HTR-8/SVneo (cell line): Measurements from ENCODE around the gene UTS2B.
"Not testable (repeated sequence)": the region's sequence is repeated elsewhere in the genome, so short reads cannot be mapped to it uniquely, and the experiment has no call there.

Experiments used
- DNase-seq: peaks from one replicate; pipeline ENCODE4 v3.0.0; 2011; ENCODE audit warnings: low spot score, mixed read lengths; ENCODE audit not compliant: insufficient read length
- FAIRE-seq: peaks from 2 replicates; lab custom pipeline; 2011; peaks lifted over from hg19 to GRCh38; lab: Jason Lieb, UNC

UTS2B gene

GRCh38 chr3:191253089-191253799, 77.1 kb downstream of the UTS2B start:
- no peak for DNase-seq
- FAIRE-seq: no peak

- DNase-seq (peak; percentile 41), FAIRE-seq (no peak)
Observed at GRCh38 chr3:191246630-191247029, 83.7 kb downstream of the UTS2B start.

- DNase-seq, FAIRE-seq: not testable (repeated sequence)
Observed at GRCh38 chr3:191246034-191246433, 84.3 kb downstream of the UTS2B start.

GRCh38 chr3:191244242-191244867, 86.0 kb downstream of the UTS2B start:
- FAIRE-seq: no peak
- DNase-seq: peak; percentile 21

- FAIRE-seq: no peak
- no peak for DNase-seq
Observed at GRCh38 chr3:191240486-191240885, 89.8 kb downstream of the UTS2B start.

- no peak for FAIRE-seq
- DNase-seq: no peak
Observed at GRCh38 chr3:191239407-191240031, 90.8 kb downstream of the UTS2B start.

GRCh38 chr3:191238321-191238817, 92.0 kb downstream of the UTS2B start:
- FAIRE-seq: peak; percentile 31
- DNase-seq: no peak

GRCh38 chr3:191237047-191237882, 93.1 kb downstream of the UTS2B start:
- DNase-seq: no peak

GRCh38 chr3:191236646-191237045, 93.7 kb downstream of the UTS2B start:
- no peak for FAIRE-seq

More at GRCh38 chr3:191237047-191237882, 93.1 kb downstream of the UTS2B start:
- no peak for FAIRE-seq

GRCh38 chr3:191235331-191236314, 94.7 kb downstream of the UTS2B start:
- no peak for FAIRE-seq

More at GRCh38 chr3:191236646-191237045, 93.7 kb downstream of the UTS2B start:
- DNase-seq: no peak

GRCh38 chr3:191234216-191234615, 96.1 kb downstream of the UTS2B start:
- no peak for DNase-seq
- no peak for FAIRE-seq

More at GRCh38 chr3:191235331-191236314, 94.7 kb downstream of the UTS2B start:
- DNase-seq: no peak

GRCh38 chr3:191227541-191227940, 102.8 kb downstream of the UTS2B start:
- no peak for DNase-seq
- no peak for FAIRE-seq

GRCh38 chr3:191221638-191222037, 108.7 kb downstream of the UTS2B start:
- FAIRE-seq: no peak
- no peak for DNase-seq

- no peak for FAIRE-seq
- DNase-seq: no peak
Observed at GRCh38 chr3:191220908-191221307, 109.4 kb downstream of the UTS2B start.

GRCh38 chr3:191217301-191217700, 113.0 kb downstream of the UTS2B start:
- DNase-seq: no peak
- no peak for FAIRE-seq
